Stomach (tissue), 9 donors: ENCODE data around the gene ZNF385D. TPM values are rescaled to one million over a fixed set of nuclear protein-coding genes. Genes with fewer than 3 reads are reported as not detected.

Source experiments
- DNase-seq, 2 donors: peaks; one replicate each; pipeline versions ENCODE4 v3.0.0 to v3.0.0-alpha.2; 2013 to 2019
- H3K27ac ChIP-seq, 5 donors: fragments of 200-600 bp in 4 of 5; sonication (generic) in 4 of 5; one replicate each; pipeline ENCODE4 v1.5.1; 2013 to 2019; ENCODE audit warnings: mild to moderate bottlenecking in 1 of 5, moderate library complexity in 1 of 5
- H3K27me3 ChIP-seq, 3 donors: fragments of 200-600 bp; sonication (generic); one replicate each; pipeline ENCODE4 v1.5.1; 2017 to 2019; ENCODE audit warnings: mixed run types in 1 of 3
- H3K36me3 ChIP-seq, 4 donors: fragments of 200-600 bp; sonication (generic); 1 replicate in 3 of 4; 2 replicates in 1 of 4; pipeline ENCODE4 v1.5.1; 2016 to 2019
- H3K4me1 ChIP-seq, 4 donors: fragments of 200-600 bp; sonication (generic); one replicate each; pipeline ENCODE4 v1.5.1; 2016 to 2019
- H3K4me3 ChIP-seq, 4 donors: fragments of 200-600 bp; sonication (generic) in 3 of 4; one replicate each; pipeline ENCODE4 v1.5.1; 2016 to 2019; ENCODE audit warnings: mild to moderate bottlenecking in 1 of 4
- H3K9me3 ChIP-seq, 4 donors: fragments of 200-600 bp; sonication (generic); one replicate each; pipeline ENCODE4 v1.5.1; 2016 to 2019
- EP300 ChIP-seq: sonication (generic); formaldehyde crosslinking; IDR thresholded peaks from one replicate; pipeline ENCODE4 v1.6.1; 2017; ENCODE audit warnings: antibody characterized with exemption
- POLR2A ChIP-seq, 4 donors: fragments of 450-650 bp; IDR thresholded peaks; one replicate each; pipeline ENCODE4 v1.6.1; 2016; ENCODE audit warnings: antibody characterized with exemption in 4 of 4, control low read depth in 2 of 4, mild to moderate bottlenecking in 1 of 4, moderate library complexity in 1 of 4
- POLR2AphosphoS5 ChIP-seq, 3 donors: sonication (generic); formaldehyde crosslinking; IDR thresholded peaks; one replicate each; pipeline ENCODE4 v1.6.1; 2016; ENCODE audit warnings: antibody characterized with exemption in 3 of 3
- WGBS, 5 donors: extraction: QIAGEN DNeasy Blood & Tissue Kit in 3 of 5; methylation state at CpG; one replicate each; pipeline versions ENCODE4 v1.1.5 to v1.1.7; 2013 to 2018; 5-methylcytosine and 5-hydroxymethylcytosine counted together
- intact Hi-C: fragments of 100-400 bp; cut with DNase I; formaldehyde crosslinking; loops from one replicate; pipeline ENCODE4 v1.15.1; 2023; ENCODE audit warnings: low total_unique reads
- polyA plus RNA-seq, 3 donors: library from polyadenylated mRNA; stranded (reverse); fragments of 200-250 nt; gene quantifications; one replicate each; pipeline ENCODE4 v1.2.3, GENCODE V29; 2013
- total RNA-seq, 5 donors: library from RNA; depleted of rRNA; stranded (reverse); fragments of >200 nt; gene quantifications; one replicate each; pipeline versions ENCODE4 v1.1.0 to v1.2.3, GENCODE V29; 2014 to 2016
- TF ChIP-seq, protein P1 (sequence below), 7 experiments: fragments of 450-650 bp in 4 of 7; fragments of 200-600 bp in 3 of 7; sonication (generic) in 3 of 7; IDR thresholded peaks; one replicate each; pipeline ENCODE4 v1.5.1; 2016 to 2019; ENCODE audit warnings: antibody characterized with exemption in 7 of 7, control low read depth in 2 of 7, mild to moderate bottlenecking in 1 of 7
- donor health status: healthy with polysubstance abuse.
- donor health status: Bipolar disorder and iron deficiency.
- donor health status: healthy.

Gene ZNF385D
- total and polyA plus RNA-seq, 8 donors, result 0.31 to 7.2 (median 0.98) TPM; not detected in 2

DNA sequence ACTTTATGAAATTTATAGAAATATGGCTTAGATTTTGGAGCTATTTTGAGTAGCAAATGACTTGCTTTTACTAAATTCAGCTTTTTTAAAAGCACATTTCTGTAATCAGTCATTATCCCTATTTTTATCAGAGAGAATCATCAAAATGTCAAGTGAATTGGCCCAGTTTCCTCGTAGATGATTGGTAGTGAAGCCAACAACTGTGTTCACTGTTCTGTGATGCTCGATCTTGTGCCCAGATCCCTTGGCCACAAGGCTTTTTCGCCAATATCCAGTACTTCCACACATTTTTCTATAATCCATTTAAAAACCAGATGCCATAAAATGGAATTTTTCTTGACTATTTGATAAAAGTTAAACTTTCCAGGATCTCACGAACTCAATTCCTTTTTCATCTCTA, 336.5 kb downstream of the ZNF385D start:
- H3K4me1 ChIP-seq, result no peaks in the 10 kb centered on the region
- no peaks in the 10 kb centered on the region for H3K27me3 ChIP-seq
- no peak for DNase-seq
- H3K4me3 ChIP-seq, result no peak overlapping the region
- no peaks in the 10 kb centered on the region for H3K9me3 ChIP-seq
- no peak for TF ChIP-seq POLR2AphosphoS5 (IDR thresholded peaks at IDR 0.05)
- no peak for TF ChIP-seq POLR2A (IDR thresholded peaks at IDR 0.05)
- no peak for TF ChIP-seq EP300
- TF ChIP-seq, protein P1, sequence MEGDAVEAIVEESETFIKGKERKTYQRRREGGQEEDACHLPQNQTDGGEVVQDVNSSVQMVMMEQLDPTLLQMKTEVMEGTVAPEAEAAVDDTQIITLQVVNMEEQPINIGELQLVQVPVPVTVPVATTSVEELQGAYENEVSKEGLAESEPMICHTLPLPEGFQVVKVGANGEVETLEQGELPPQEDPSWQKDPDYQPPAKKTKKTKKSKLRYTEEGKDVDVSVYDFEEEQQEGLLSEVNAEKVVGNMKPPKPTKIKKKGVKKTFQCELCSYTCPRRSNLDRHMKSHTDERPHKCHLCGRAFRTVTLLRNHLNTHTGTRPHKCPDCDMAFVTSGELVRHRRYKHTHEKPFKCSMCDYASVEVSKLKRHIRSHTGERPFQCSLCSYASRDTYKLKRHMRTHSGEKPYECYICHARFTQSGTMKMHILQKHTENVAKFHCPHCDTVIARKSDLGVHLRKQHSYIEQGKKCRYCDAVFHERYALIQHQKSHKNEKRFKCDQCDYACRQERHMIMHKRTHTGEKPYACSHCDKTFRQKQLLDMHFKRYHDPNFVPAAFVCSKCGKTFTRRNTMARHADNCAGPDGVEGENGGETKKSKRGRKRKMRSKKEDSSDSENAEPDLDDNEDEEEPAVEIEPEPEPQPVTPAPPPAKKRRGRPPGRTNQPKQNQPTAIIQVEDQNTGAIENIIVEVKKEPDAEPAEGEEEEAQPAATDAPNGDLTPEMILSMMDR (IDR thresholded peaks at IDR 0.05), result no peak
- no peaks in the 10 kb centered on the region for H3K36me3 ChIP-seq
- 69 to 88% (median 69%) methylated on average over 4 of the region's 4 CpGs for WGBS, 5 donors
- intact Hi-C loops, result no loop called here
- H3K27ac ChIP-seq, result no peak overlapping the region

DNA sequence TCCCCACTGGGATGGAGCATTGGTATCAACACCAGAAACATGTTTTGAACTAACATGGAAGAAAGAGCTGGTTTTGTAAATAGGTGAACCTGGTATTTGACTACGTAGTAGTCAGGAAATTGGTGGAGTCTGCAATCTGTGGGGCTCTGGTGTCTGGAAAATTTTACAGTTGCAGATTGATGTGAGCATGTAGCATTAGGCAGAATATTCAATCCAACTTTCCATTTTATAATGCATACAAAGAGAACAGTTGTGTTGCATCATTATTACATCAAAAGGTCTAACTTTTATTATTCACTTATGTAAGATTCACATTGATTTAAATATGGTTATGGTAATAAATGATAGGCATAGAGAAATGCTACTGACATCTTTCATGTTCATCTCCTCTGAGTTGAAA, 340.0 kb downstream of the ZNF385D start:
- WGBS, 5 donors, result 80 to 91% (median 87%) methylated on average over 1 of the region's 1 CpG
- TF ChIP-seq, protein P1 (IDR thresholded peaks at IDR 0.05), result no peak
- TF ChIP-seq POLR2A (IDR thresholded peaks at IDR 0.05), result no peak
- no peak for TF ChIP-seq POLR2AphosphoS5 (IDR thresholded peaks at IDR 0.05)
- no peak for TF ChIP-seq EP300
- no peaks in the 10 kb centered on the region for H3K36me3 ChIP-seq
- H3K27me3 ChIP-seq, result no peaks in the 10 kb centered on the region
- intact Hi-C loops, result no loop called here
- H3K27ac ChIP-seq, result no peak overlapping the region
- H3K4me3 ChIP-seq, result no peak overlapping the region
- H3K4me1 ChIP-seq, result no peaks in the 10 kb centered on the region
- peaks cover 0 to 3% (median 1%) of the 10 kb centered on the region in 4 donors for H3K9me3 ChIP-seq
- no peak for DNase-seq

DNA sequence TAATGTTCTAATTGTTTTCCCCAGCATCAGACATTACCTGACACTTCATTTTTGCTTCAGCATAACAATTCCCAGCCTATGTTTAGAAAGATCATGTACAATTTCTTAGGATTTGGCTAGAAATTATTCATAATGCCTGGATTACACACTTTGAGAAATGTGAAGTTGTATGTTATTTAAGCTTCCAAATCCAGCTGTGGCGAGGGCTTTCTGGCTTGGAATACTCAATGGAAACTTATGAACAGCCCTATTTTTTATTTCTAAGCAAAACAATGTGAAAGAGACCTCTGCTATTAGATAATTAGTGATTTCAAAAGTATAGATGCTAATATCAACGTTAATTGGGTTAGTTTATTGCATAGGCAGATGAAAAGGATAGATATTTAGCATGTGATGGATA, 341.6 kb downstream of the ZNF385D start:
- intact Hi-C loops, result no loop called here
- WGBS, 5 donors, result 54 to 68% (median 64%) methylated on average over 2 of the region's 2 CpGs
- H3K36me3 ChIP-seq, result no peaks in the 10 kb centered on the region

DNA sequence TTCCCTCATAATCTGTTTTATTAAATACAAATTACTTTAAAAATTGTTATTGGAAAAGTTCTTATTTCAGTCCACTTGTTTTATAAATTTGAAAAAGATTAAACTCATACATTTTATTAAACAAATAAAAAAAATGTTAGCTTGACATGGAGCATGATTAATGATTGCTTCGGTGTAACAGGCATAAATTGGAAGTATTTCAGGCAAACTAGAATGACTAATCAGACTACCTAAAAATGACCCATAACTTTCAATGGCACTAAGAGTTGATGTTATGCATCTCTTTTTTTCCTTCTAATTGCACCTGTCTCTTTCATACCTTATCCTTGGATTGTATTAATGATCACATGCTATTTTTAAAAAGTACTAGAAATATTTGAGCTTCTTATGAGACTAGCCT, 343.3 kb downstream of the ZNF385D start:
- no peak overlapping the region for H3K27ac ChIP-seq
- 0 to 81% (median 30%) methylated on average over 1 of the region's 1 CpG for WGBS, 5 donors
- peaks cover 0 to 29% (median 10%) of the 10 kb centered on the region in 4 donors for H3K9me3 ChIP-seq
- H3K4me1 ChIP-seq, result no peaks in the 10 kb centered on the region
- H3K4me3 ChIP-seq, result no peak overlapping the region
- no peaks in the 10 kb centered on the region for H3K27me3 ChIP-seq
- intact Hi-C loops, result no loop called here
- no peak for DNase-seq
- TF ChIP-seq POLR2A (IDR thresholded peaks at IDR 0.05) (no peak), EP300 (no peak), POLR2AphosphoS5 (IDR thresholded peaks at IDR 0.05) (no peak)
- TF ChIP-seq, protein P1 (IDR thresholded peaks at IDR 0.05), result no peak
- H3K36me3 ChIP-seq, result no peaks in the 10 kb centered on the region

More for the DNA sequence above, 341.6 kb downstream of the ZNF385D start:
- Histone ChIP-seq H3K27ac (no peak overlapping the region), H3K4me1 (no peaks in the 10 kb centered on the region), H3K9me3 (peaks cover 0 to 16% (median 5%) of the 10 kb centered on the region in 4 donors), H3K27me3 (no peaks in the 10 kb centered on the region), H3K4me3 (no peak overlapping the region)
- no peak for TF ChIP-seq POLR2AphosphoS5 (IDR thresholded peaks at IDR 0.05)
- TF ChIP-seq POLR2A (IDR thresholded peaks at IDR 0.05), result no peak
- no peak for TF ChIP-seq EP300
- TF ChIP-seq, protein P1 (IDR thresholded peaks at IDR 0.05), result no peak
- DNase-seq, result no peak
